Measurements from ENCODE around the gene RTN4R.

RTN4R gene

DNA sequence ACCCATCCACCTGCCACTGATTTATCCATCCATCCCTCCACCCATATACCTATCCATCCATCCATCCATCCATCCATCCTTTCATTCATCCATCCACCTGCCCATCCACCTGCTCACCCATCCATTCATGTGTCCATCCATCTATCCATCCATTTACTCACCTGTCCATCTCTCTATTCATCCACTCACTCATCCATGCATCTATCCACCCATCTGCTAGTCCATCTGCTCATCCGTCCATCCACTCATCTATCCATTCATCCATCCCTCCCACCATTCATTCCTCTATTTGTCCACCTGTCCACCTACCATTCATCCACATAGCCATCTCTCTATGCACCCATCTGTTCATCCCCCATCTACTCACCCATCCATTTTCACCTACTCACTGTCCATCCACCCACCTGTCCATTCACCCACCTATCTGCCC, 68.7 kb downstream of the RTN4R start:
- DNase-seq (ENCODE audit: low read depth) = no peak

DNA sequence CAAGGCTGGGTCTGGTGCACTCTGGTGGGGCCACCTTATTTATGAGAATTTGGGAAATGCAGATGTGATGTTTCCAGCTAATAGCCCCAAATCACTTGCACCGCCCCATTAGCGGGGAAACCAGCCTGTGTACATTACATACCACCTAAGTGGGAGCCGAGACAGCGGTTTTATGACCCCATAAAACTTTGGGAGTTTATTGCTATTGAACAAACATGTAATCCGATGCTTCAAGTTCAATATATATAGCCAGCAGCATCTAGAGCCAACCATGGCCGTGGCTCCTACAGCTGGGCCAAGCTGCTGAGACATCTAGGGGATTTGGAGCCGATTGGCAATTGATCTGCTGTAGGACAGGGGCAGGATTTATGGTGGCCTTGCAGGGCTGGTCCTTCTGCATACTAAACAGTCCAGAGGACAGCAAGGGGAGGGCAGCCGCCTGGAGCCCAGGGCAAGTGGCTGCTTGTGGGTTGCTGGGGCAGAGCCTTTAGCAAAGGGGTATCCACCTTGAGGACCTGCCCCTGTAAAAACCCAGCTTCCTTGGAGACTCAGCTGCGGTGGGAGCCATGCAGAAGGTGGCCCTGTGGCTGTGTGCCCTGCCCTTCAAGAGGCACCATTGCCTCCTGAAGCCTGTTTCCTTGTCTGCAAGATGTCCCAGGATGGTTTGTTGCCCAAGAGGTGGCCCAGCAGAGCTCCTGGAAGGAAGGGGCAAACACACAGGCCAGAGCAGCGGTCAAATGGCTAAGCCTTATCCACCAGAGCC, 69.4 kb downstream of the RTN4R start:
- DNase-seq (ENCODE audit: low read depth) = no peak

- no peak for DNase-seq (ENCODE audit: low read depth)
Observed at GRCh38 chr22:20197407-20198030, 70.6 kb downstream of the RTN4R start.

GRCh38 chr22:20196094-20196842, 71.8 kb downstream of the RTN4R start:
- DNase-seq (ENCODE audit: low read depth) = no peak

DNA sequence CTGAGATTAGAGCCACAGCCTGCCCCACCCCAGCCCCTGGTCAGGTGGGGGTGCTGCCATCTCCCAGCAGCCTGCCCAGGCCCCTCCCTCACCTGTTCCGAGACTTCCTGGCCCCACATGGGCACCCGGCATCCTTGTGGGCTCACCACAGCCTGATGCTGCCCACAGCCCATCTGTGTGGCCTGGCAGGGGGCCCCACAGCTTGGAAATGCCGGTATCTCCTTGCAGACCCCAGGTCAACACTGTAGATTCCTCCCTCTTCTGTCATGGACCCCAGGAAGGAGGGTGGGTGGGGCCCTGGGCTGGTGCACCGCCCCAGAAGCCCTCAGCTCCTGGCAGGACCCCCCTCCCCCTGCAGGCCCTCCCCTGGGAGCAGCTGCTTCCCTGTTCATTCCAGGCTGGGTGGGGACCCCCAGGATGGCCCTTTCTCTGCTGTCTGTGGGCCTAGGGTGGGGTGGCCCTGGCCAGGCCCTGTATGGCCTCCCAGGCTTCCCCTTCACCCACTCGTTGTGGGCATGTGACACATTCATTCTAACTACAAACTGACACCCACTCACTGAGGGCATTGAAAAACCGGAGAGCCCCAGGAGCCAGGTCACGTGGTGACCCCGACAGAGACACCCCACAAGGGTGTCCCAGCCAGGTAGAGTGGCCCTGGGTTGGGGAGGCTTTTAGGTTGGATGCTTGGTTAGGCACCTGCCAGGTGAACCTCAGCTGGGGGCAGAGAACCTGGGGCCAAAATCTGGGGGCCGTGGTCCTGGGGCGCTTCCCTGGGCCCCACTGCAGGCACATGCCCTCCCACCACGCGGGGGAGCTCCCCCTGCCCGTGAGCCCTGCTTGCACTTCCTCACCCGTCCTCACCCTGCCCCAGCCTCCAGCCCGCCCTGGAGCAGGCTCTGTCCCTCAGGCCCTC, 73.2 kb downstream of the RTN4R start:
- DNase-seq (ENCODE audit: low read depth) = no peak

DNA sequence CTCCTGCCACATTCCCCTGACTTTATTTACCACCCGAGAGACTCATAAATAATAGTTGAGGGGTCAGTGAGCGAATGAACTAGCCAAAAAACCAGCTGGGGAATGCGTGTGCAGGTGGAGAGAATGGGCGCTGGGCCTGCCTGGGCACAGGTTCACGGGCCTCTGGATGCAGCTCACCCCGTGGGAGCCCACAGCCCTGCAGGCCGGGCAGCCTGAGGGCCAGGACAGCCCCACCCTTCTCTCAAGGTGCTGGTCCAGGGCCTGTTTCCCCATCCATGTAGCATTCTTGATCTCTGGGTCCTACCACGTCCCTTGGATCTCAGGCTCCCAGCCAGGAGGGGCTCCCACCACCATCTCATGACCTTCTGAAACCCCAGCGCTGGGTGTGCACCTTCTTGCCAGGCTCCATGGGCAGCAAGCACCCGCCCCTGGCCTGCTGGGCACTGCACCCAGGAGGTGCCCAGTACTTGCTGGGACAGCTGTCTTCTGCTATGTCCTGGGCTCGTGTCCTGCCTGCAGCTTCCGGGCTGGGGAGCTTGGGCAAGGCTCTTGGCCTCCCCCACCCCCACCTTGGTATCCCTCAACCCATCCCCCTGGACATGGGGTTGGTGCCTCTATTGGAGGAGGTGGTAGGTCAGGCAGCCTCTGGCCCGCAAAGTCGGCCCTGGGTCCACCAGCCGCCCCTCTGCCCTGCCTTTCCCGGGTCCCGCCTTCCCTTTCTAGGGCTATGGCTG, 74.2 kb downstream of the RTN4R start:
- DNase-seq (ENCODE audit: low read depth) = no peak

- DNase-seq (ENCODE audit: low read depth) = no peak
Observed at GRCh38 chr22:20192972-20193760, 75.0 kb downstream of the RTN4R start.

GRCh38 chr22:20192293-20192971, 75.7 kb downstream of the RTN4R start:
- no peak for DNase-seq (ENCODE audit: low read depth)

GRCh38 chr22:20191803-20192202, 76.3 kb downstream of the RTN4R start:
- no peak for DNase-seq (ENCODE audit: low read depth)

All from stromal cell of bone marrow (primary cell).